OCI-LY7 (cell line): Measurements from ENCODE around the gene RGS10.

ENCODE experiments used
- EZH2phosphoT487 ChIP-seq: fragments of 200-600 bp; sonication (generic); IDR thresholded peaks from 2 replicates; pipeline ENCODE4 v1.6.1; 2018; ENCODE audit warnings: low read depth, borderline replicate concordance, mild to moderate bottlenecking, mixed run types, antibody characterized with exemption, low read length, moderate library complexity, mixed read lengths
- TF ChIP-seq, protein P1 (sequence below): fragments of 200-600 bp; sonication (generic); conservative IDR thresholded peaks from 2 replicates; pipeline ENCODE4 v1.5.1; 2014; ENCODE audit warnings: mild to moderate bottlenecking, antibody characterized with exemption, low read length, moderate library complexity, mixed read lengths

- TF ChIP-seq, protein P1, sequence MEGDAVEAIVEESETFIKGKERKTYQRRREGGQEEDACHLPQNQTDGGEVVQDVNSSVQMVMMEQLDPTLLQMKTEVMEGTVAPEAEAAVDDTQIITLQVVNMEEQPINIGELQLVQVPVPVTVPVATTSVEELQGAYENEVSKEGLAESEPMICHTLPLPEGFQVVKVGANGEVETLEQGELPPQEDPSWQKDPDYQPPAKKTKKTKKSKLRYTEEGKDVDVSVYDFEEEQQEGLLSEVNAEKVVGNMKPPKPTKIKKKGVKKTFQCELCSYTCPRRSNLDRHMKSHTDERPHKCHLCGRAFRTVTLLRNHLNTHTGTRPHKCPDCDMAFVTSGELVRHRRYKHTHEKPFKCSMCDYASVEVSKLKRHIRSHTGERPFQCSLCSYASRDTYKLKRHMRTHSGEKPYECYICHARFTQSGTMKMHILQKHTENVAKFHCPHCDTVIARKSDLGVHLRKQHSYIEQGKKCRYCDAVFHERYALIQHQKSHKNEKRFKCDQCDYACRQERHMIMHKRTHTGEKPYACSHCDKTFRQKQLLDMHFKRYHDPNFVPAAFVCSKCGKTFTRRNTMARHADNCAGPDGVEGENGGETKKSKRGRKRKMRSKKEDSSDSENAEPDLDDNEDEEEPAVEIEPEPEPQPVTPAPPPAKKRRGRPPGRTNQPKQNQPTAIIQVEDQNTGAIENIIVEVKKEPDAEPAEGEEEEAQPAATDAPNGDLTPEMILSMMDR = no peak
- TF ChIP-seq EZH2phosphoT487 = no peak
These were observed 72.7 kb downstream of the RGS10 start for GRCh38 chr10:119469846-119470245.
